LHCN-M2 (cell line): ENCODE measurements around the gene SRPK2. TPM values are rescaled to one million over a fixed set of nuclear protein-coding genes. Genes with fewer than 3 reads are reported as not detected.
A peak's percentile ranks its signal among the peaks of the same experiment; 100 is the strongest.
"Not testable (repeated sequence)": the region's sequence is repeated elsewhere in the genome, so short reads cannot be mapped to it uniquely, and the experiment has no call there.

Source experiments
- DNase-seq: peaks from one replicate; pipeline ENCODE4 v3.0.0-alpha.2; 2012; ENCODE audit warnings: low read depth
- total RNA-seq: library from RNA; depleted of rRNA; stranded (reverse); fragments of >200 nt; gene quantifications from 2 replicates; pipeline ENCODE4 v1.2.3, GENCODE V29; 2014

Gene SRPK2
- total RNA-seq, 1 experiment from 2014 or later = 47.2 TPM

DNA sequence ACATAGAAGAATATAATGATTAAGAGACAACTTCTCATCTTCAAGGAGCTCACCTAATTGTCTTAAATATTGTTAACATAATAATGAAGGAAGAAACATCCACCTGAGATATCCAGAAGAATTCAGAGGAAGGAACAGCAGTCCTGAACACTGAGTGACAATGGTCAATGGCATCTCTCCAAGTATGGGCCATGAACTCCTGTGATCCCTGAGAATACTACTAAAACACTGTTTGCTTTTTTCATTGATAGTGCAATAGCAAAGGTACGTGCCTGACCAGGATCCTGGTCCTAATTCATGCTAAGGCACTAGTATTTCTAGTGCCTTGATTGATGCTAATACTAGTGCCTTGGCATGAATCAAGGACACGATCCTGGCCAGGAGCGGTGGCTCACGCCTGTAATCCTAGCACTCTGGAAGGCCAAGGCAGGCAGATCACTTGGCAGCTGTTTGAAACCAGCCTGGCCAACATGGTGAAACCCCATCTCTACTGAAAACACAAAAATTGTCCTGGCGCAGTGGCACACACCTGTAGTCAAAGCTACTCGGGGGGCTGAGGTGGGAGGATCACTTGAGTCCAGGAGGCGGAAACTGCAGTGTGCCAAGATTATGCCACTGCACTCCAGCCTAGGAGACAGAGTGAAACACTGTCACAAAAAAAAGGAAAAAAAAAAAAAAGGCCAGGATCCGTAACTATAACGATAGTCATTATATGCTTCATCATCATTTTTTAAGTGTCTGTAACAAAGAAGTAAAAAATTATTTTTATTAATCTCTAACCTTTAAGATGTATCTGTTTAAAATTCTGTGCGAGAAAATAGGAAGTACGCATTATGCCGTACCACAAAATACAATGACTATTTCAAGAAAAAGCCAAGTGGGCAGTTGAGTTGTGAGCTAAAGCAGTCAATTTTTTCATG is 49.1 kb downstream of the SRPK2 start:
- DNase-seq = no peak

DNA sequence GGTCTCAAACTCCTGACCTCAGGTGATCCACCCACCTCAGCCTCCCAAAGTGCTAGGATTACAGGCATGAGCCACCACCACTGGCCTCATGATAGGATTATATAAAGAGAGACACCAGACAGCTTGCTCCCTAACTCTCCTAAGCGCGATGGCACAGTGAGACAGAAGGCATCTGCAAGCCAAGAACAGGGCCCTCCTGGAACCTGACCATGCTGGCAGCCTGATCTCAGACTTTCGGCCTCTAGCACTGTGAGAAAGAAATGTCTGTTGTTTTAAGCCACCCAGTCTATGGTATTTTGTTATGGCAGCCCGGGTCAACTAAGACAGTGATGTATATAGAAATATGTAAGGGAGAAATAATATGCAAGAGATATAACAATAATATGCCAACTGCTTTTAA is 51.2 kb downstream of the SRPK2 start:
- no peak for DNase-seq

DNA sequence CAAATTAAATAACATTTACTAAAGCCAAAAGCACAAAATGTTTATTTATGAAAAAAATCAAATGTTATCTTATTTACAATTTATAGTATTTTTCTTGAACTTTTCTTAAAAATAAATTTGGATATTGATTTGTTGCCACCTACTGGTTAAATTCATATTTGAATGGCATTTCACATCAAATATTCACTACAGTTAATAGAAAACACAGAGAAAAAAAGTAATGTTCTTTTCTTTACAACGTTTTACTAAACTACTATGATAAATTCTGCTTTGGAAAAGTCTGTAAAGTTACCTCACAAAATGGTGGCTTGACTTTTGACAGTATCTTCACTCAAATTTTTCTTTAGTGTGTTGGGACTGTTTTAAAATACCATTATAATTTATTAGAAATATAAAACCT is 52.7 kb downstream of the SRPK2 start:
- DNase-seq = peak; percentile 27

DNA sequence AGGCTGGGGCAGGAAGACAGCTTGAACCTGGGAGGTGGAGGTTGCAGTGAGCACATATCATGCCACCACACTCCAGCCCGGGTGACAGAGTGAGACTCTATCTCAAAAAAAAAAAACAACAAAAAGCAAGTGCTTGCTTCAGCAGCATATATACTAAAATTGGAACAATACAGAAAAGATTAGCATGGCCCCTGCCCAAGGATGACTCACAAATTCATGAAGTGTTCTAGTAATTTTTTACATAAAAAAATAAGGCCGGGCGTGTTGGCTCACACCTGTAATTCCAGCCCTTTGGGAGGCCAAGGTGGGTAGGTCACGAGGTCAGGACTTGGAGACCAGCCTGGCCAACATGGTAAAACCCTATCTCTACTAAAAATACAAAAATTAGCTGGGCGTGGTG is 56.1 kb downstream of the SRPK2 start:
- not testable (repeated sequence) for DNase-seq

DNA sequence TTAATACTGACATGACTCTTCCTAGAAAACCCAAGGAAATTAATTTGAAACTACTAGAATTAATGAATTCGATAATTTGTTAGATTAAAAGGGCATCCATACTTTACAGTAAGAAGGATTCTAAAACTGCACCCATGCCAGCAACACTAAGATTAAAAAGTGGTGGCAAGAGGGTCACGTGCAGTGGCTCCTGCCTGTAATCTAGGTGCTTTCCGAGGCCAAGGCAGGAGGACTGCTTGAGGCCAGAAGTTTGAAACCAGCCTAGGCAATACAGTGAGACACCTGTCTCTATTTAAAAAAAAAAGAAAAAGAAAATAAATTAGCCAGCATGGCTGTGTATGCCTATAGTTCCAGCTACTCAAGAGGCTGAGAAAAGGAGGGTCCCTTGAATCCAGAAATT is 58.2 kb downstream of the SRPK2 start:
- DNase-seq = no peak

DNA sequence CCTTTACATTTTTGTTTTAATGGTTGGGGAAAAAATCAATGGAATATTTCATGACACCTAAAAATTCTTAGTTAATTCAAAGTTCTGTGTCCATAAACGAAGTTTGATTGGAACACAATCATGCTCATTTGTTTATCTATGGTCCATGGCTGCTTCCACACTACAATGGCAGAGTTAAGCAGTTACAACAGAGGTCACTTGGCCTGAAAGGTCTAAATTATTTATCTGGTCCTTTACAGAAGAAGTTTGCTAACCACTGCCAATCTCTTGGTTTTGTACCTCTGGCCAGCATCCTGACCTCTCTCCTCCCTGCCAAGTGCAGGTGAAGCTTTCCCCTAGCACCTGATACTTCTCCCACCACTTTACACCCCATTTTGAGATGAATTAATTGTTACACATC is 61.5 kb downstream of the SRPK2 start:
- DNase-seq = no peak

DNA sequence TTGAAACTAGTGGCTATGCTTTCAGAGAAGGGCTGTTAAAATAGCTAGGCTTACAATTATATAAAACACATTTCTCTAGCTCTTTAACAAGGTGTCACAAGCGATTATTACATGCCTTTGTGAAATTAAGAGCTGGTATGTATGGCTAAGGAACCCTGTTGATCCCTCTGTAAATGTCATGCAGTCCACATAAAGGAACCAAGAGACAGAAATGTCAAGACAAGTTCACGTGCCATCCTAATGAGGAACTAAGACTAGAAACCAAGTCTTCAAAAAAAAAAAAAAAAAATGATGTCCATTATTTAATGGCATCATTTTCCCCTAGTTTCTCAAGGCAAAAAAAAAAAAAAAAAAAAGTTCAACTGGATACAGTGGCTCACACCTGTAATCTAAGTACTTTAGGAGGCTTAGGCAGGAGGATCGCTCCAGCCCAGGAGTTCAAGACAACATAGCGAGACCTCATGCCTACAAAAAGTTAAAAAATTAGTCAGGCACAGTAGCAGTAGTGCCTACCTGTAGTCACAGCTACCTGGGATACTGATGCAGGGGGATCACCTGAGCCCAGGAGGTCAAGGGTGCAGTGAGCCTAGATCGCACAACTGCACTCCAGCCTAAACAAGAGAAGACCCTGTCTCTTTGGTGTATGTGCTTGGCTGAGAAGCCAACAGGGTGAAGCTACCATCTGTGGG is 63.4 kb downstream of the SRPK2 start:
- DNase-seq = no peak

DNA sequence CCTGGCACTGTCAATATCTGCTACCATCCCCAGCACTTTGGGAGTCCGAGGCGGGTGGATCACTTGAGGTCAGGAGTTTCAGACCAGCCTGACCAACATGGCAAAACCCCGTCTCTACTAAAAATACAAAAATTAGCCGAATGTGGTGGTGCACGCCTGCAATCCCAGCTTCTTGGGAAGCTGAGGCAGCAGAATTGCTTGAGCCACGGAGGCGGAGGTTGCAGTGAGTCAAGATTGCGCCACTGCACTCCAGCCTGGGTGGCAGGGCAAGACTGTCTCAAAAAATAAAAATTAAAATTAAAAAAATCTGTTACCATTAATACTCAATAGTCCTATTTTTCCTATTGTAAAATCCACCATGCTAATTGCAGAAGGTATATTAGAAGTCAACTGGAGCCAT is 64.1 kb downstream of the SRPK2 start:
- DNase-seq = not testable (repeated sequence)

DNA sequence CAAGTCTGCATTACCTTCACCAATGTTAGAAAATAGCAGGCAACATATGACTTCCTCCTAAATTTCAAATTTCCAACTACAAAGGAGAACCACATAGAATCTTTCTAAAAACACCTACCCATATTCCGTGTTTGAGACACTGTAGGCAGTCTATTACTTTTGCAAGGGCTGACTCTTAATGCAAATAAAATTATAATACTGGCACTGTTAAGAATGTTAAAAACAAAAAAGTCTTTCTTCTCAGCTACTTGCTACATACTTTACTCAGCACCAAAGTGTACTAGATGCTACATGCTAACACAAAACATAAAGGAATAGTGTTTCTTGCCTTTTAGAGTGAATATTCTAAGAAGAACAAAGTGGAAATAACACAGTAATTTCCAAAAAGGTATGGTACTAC is 65.4 kb downstream of the SRPK2 start:
- DNase-seq = no peak

DNA sequence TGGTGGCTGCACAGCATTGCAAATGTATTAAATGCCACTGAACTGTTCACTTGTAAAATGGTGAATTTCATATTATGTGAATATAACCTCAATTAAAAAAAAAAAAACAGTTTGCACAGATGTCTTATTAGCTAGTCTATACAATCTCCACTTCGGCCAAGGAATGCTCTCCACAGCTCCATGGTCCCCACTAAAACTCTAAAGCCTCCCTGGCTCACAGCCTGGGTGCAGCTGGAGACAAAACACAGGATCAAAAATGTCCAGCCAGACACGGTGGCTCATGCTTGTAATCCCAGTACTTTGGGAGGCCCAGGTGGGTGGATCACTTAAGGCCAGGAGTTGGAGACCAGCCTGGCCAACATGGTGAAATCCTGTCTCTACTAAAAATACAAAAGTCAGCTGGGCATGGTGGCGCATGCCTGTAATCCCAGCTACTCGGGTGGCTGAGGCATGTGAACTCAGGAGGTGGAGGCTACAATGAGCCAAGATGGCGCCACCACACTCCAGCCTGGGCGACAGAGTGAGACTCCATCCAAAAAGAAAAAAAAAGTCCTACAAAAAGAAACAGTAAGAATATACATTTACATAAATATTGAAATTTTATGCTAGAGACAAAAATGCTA is 66.0 kb downstream of the SRPK2 start:
- DNase-seq = no peak

DNA sequence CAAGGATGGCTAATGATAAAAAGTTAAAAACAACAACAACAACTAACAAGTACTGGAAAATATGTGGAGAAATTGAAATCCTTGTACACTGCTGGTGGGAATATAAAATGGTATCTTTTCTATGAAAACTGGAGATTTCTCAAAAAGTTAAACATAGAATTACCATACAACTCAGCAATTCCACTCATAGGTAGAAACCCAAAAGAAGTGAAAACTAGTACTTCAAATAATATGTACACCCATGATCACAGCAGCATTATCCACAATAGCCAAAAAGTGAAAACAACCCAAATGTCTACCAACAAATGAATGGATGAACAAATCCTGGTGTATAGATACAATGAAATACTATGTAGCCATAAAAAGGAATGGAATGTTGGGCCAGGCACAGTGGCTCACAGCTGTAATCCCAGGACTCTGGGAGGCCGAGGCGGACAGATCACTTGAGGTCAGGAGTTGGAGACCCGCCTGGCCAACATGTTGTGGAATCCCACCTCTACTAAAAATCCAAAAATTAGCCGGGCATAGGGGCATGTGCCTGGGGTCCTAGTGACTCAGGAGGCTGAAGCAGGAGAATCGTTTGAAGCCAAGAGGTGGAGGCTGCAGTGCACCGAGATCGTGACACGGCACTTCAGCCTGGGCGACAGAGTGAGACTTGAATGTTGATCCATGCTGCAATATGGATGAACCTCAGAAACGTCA is 66.8 kb downstream of the SRPK2 start:
- no peak for DNase-seq

DNA sequence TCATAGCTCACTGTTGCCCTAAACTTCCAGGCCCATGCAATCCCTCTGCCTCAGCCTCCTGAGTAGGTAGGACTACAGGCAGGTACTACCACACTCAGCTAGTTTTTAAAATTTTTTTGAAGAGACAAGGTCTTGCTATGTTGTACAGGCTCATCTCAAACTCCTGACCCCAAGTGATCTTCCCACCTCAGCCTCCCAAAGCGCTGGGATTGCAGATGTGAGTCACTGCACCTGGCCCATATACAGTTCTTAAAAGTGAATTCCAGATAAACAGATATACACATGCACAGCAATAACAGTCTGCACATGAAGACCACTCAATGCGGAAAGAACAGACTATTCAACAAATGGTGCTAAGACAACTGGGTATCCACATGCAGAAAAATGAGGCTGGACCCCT is 67.8 kb downstream of the SRPK2 start:
- DNase-seq = no peak

DNA sequence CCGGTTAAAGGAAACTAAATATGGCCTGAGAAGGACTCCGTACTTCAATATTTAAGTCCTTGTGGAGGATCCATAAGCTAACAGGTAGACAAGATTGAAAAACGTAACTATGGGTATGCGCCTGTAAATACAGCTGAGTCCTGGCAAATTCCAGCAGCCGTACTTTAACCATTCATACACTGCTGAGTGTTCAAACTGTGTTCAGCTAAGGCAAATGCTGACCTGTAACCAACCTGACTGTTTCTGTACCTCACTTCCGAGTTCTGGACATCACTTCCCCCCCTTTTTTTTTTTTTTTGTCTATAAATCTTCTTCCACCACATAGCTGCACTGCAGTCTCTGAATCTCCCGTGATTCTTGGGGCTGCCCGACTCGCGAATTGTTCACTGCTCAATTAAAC is 69.1 kb downstream of the SRPK2 start:
- DNase-seq = no peak

DNA sequence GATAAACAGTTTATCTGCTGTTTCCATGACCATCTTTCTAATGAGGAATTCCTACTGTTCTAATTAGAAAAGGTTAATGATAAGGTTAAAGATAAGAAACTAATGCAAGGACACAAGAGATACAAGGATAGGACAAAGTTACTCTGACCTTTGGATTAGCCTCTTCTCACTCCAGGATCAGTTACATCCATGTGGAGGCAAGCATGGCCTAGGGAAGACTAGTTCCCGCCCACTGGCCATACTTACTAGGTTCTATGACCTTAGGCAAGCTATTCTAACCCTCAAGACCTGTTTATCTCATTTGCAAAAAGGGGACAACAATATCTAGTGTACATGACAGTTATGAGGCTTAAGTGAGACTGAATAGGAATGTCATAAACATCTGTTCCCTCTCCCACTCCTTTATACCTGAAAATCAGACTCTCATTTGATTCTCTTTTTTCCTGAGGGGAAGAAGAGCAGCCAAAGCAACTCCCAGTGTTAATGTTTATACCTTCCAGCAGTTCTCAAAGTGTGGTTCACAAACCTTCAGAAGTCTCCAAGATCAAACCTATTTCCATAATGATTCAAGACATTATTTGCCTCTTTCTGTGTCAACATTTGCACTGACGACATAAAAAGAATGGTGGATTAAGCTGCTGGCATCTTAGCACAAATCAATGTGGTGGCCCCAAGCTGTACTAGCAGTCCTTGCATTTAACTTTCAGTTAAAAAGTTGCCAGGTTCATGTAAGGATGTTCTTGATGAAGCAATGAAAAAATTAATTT is 72.0 kb downstream of the SRPK2 start:
- DNase-seq = no peak

DNA sequence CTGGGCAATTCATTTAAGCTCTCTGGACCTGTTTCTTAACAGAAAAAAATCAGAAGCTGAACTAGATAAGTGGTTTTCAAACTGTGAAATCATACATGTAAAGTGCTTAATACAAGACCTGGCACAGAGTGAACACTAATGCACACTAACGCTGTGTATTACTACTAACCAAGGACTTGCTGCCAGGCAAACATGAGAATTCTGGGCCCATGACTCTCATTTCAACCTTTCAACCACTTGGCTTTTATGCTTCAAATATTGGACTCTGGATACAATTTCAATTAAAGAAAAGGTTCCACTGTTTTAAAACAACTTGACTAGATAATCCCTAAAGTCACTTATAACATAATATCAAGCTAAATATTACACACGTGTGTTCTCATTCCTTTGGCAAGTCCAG is 73.4 kb downstream of the SRPK2 start:
- DNase-seq = no peak

DNA sequence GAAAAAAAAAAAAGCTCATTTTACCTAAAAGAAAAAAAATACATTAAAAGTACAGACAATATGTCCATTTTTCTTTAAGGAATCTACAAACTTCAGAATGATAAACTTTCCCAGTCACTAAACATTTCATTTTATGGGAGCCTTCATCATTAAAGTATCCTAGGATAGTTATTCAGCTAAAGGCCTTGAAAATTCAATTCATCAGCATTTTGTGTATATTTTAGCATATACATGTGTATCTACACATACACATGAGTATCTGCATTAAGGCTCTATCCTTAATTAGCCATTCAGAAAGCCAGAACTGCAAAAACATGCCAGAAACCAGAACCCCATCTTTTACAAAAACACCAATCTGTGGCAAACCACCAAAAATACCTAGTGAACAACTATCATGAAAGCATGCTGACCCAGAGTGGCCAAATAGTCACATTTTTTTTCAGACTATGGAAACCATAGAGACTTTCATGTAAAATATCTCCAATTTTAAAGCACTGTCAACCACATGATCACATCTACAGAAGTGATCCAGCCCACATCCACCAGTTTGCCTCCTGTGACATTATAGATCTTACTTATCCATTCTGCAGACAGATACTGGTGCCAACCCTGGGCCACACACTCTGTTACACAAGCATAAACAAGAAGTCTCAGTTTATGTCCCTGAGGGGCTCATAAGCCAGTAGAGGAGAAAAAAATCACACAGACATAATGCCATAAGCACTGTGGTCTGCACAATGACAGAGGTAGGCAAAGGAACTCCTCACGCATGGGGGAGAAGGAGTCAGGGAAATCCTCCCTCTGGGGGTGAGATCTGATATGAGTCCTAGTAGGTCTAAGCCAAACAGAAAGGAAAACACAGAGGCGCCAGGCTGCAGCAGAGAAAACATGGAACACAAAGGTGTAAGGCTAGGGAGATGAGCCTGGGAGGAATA is 79.2 kb downstream of the SRPK2 start:
- DNase-seq = no peak

DNA sequence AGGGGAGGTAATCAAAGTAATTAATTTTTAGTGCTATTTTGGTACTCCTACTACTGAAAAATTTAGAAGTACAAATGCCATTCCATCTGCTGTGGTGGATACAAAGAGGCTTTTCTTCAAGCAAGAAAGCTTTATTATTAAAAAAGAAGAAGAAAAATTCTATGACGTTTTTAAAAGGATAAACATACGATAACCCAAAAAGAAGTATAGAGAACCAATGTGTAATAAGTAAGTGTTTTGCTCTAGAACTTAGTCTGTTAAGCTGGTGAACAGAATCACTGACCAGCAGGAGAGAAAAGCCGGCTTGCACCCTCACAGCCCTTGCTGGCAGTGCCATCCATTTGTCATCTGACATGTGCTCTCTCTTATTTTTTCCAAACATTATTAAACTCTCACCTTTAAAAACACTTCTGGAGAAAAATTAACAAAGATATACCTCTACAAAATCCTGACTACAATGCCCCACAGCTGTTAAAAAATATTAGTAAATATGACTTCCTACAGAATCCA is 81.5 kb downstream of the SRPK2 start:
- DNase-seq = no peak

DNA sequence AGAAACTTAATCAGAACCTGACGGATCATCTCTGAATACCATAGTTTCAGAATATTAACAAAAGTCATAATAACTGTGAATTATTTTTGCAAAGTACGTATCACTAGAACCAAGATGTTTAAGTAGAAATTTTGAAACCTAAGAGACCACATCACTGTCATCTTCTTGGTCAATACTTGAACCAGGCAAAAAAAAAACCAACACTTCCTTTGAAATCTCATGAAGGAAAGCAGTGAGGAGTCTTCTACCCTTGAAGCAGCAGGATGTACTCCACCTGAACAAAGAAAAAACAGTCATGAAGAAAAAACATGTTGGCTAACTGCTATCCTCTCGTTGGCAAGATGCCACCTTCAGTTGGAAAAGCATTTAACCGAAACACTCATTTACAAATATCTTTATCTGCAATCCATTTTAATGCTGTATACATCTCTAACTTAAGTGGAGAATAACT is 82.4 kb downstream of the SRPK2 start:
- no peak for DNase-seq

DNA sequence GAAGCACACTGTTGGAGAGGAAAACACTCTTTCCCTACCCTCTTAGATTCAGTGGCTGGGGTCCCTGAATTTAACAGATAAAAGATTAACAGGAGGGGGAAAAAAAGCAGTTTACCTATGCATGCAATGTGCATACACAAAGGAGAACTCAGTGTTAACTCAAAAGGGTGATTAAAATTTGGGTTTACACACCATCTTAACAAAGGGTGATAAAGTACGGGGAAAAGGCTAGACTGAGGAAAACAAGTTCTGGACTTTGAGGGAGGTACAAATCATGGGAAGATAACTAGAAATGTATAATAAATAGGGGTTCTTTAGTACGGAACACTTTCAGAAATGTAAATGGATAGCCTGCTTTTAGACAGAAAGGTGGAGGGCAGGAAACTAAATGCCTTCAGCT is 83.1 kb downstream of the SRPK2 start:
- DNase-seq = no peak
